Activated CD8-positive, alpha-beta T cell treated with anti-CD3 and anti-CD28 coated beads for 36 hours (primary cell): ENCODE data around the gene ZBTB6. TPM values are rescaled to one million over a fixed set of nuclear protein-coding genes. Genes with fewer than 3 reads are reported as not detected.

Experiments used
- ATAC-seq: fragments of 200-7000 bp; cut with Tn5 transposase; one replicate; pipeline ENCODE4 v1.10.0; 2021; ENCODE audit warnings: mild to moderate bottlenecking, moderate library complexity
- CTCF ChIA-PET: fragments of 350-600 bp; sonication (Branson Sonifier 250); formaldehyde crosslinking; loops from one replicate; lab custom pipeline; 2021; ENCODE audit warnings: antibody characterized with exemption; lab: Charles Lee
- POLR2A ChIA-PET: fragments of 350-600 bp; sonication (Branson Sonifier 250); formaldehyde crosslinking; loops from one replicate; lab custom pipeline; 2021; ENCODE audit warnings: antibody characterized with exemption; lab: Charles Lee
- DNase-seq: peaks from one replicate; pipeline ENCODE4 v3.0.0-alpha.2; 2020
- H3K27ac Mint-ChIP-seq: one replicate; pipeline ENCODE4 v1.8.0; 2021; ENCODE audit warnings: mild to moderate bottlenecking, mixed read lengths
- H3K27me3 Mint-ChIP-seq: one replicate; pipeline ENCODE4 v1.8.0; 2021; ENCODE audit warnings: mixed read lengths
- H3K36me3 Mint-ChIP-seq: one replicate; pipeline ENCODE4 v1.8.0; 2021; ENCODE audit warnings: low read depth, mixed read lengths
- H3K4me1 Mint-ChIP-seq: one replicate; pipeline ENCODE4 v1.8.0; 2021; ENCODE audit warnings: low read depth, mixed read lengths
- H3K4me3 Mint-ChIP-seq: one replicate; pipeline ENCODE4 v1.8.0; 2021; ENCODE audit warnings: mild to moderate bottlenecking, moderate library complexity, mixed read lengths
- H3K9me3 Mint-ChIP-seq: one replicate; pipeline ENCODE4 v1.8.0; 2021; ENCODE audit warnings: mixed read lengths
- intact Hi-C: fragments of 100-400 bp; cut with micrococcal nuclease; formaldehyde crosslinking; loops from one replicate; pipeline ENCODE4 v1.10.0; 2022
- total RNA-seq, 2 experiments: library from RNA; stranded (reverse); gene quantifications; one replicate each; pipeline ENCODE4 v1.2.3, GENCODE V29; 2021
- TF ChIP-seq, protein P1 (sequence below): fragments of 200-600 bp; IDR thresholded peaks from one replicate; pipeline ENCODE4 v1.8.0; 2022; ENCODE audit warnings: antibody characterized with exemption, mild to moderate bottlenecking

ZBTB6 gene
- total RNA-seq, 2 experiments from 2014 or later, result 9.7 to 9.8 TPM

DNA sequence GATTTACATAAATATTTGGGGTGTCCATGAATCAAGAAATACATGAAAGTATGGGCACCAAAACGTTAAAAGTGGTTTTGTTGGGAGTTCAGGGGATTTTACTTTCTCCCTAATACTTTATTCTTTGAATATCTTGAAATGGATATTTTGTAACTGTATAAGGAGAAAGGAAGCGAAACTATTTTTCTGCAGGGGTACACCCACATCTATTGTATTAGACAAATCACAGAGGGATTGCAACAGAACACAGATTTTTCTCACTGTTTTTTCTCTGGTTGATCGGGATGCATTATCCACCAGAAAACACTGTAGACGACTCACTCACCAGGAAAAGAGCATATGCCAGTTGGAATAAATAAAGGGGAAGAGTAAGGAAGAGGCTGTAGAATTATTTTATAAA is 26.5 kb upstream of the ZBTB6 start:
- ATAC-seq (no peak), DNase-seq (no peak)
- peaks cover 30% of the 10 kb centered on the region for H3K4me1 Mint-ChIP-seq
- H3K9me3 Mint-ChIP-seq, result no peaks in the 10 kb centered on the region
- TF ChIP-seq, protein P1, sequence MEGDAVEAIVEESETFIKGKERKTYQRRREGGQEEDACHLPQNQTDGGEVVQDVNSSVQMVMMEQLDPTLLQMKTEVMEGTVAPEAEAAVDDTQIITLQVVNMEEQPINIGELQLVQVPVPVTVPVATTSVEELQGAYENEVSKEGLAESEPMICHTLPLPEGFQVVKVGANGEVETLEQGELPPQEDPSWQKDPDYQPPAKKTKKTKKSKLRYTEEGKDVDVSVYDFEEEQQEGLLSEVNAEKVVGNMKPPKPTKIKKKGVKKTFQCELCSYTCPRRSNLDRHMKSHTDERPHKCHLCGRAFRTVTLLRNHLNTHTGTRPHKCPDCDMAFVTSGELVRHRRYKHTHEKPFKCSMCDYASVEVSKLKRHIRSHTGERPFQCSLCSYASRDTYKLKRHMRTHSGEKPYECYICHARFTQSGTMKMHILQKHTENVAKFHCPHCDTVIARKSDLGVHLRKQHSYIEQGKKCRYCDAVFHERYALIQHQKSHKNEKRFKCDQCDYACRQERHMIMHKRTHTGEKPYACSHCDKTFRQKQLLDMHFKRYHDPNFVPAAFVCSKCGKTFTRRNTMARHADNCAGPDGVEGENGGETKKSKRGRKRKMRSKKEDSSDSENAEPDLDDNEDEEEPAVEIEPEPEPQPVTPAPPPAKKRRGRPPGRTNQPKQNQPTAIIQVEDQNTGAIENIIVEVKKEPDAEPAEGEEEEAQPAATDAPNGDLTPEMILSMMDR, result no peak
- CTCF ChIA-PET, result interaction anchor here (1.2 to 1.9 kb wide), 2 partner anchors 10 to 16 kb away, joined by 3 to 9 read pairs; no protein-coding TSS in a partner anchor
- POLR2A ChIA-PET, result interaction anchor here (1.8 to 3.1 kb wide), 3 partner anchors 10 to 27 kb away, joined by 4 to 11 read pairs (median 7); partner anchors contain the start of gene ZBTB6
- H3K4me3 Mint-ChIP-seq, result peak overlapping the region; percentile 36
- peaks cover 22% of the 10 kb centered on the region for H3K36me3 Mint-ChIP-seq
- intact Hi-C loops, result no loop called here
- peak overlapping the region; percentile 77 for H3K27ac Mint-ChIP-seq
- no peaks in the 10 kb centered on the region for H3K27me3 Mint-ChIP-seq

DNA sequence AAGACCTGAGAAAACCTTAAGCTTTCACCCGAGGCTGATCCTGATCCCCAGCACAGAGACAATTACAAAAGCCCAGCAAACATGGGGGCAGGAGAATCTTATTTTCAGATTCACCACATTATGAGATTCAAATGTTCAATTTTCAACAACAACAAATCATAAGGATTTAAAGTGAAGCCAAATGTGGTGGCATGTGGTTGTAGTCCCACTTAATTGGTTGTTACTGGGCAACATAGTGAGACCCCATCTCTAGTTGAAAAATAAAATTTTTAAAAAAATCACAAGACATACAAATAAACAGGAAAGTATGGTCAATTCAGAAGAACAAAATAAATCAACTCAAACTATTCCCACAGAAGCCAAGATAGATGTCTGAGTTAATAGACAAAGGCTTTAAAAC is 23.8 kb upstream of the ZBTB6 start:
- H3K36me3 Mint-ChIP-seq, result peaks cover 24% of the 10 kb centered on the region
- TF ChIP-seq, protein P1, result no peak
- H3K27me3 Mint-ChIP-seq, result no peaks in the 10 kb centered on the region
- ATAC-seq (no peak), DNase-seq (no peak)
- H3K27ac Mint-ChIP-seq, result no peak overlapping the region
- peaks cover 26% of the 10 kb centered on the region for H3K4me1 Mint-ChIP-seq
- intact Hi-C loops, result no loop called here
- H3K4me3 Mint-ChIP-seq, result no peak overlapping the region
- no peaks in the 10 kb centered on the region for H3K9me3 Mint-ChIP-seq
- ChIA-PET POLR2A (no interaction called here), CTCF (interaction anchor here (0.8 kb wide), 1 partner anchor 11 kb away, joined by 3 read pairs; no protein-coding TSS in a partner anchor)

DNA sequence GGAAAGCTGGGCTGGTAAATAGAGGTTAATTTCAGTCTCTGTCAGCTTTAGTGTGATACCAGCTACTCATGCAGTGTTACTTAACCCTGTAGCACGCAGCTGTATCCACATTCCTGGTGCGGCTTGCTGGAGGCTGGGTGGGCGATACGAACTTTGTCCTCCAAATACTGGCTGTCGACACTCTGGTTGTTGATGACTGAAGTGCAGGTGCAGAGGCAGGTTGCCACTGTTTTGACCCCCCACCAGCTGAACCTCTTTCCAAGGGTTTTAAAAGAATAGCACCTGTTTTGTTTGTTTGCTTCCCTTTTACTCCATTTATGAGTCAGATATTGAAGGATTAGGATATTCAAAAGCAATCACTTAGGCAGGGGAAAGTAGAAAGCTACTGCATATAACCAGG is 23.3 kb upstream of the ZBTB6 start:
- Mint-ChIP-seq H3K27ac (no peak overlapping the region), H3K27me3 (no peaks in the 10 kb centered on the region), H3K36me3 (peaks cover 22% of the 10 kb centered on the region), H3K9me3 (no peaks in the 10 kb centered on the region), H3K4me1 (peaks cover 22% of the 10 kb centered on the region), H3K4me3 (no peak overlapping the region)
- intact Hi-C loops, result no loop called here
- DNase-seq, result no peak
- TF ChIP-seq, protein P1, result no peak
- ChIA-PET CTCF (interaction anchor here (0.8 kb wide), 1 partner anchor 11 kb away, joined by 3 read pairs; no protein-coding TSS in a partner anchor), POLR2A (no interaction called here)
- no peak for ATAC-seq

DNA sequence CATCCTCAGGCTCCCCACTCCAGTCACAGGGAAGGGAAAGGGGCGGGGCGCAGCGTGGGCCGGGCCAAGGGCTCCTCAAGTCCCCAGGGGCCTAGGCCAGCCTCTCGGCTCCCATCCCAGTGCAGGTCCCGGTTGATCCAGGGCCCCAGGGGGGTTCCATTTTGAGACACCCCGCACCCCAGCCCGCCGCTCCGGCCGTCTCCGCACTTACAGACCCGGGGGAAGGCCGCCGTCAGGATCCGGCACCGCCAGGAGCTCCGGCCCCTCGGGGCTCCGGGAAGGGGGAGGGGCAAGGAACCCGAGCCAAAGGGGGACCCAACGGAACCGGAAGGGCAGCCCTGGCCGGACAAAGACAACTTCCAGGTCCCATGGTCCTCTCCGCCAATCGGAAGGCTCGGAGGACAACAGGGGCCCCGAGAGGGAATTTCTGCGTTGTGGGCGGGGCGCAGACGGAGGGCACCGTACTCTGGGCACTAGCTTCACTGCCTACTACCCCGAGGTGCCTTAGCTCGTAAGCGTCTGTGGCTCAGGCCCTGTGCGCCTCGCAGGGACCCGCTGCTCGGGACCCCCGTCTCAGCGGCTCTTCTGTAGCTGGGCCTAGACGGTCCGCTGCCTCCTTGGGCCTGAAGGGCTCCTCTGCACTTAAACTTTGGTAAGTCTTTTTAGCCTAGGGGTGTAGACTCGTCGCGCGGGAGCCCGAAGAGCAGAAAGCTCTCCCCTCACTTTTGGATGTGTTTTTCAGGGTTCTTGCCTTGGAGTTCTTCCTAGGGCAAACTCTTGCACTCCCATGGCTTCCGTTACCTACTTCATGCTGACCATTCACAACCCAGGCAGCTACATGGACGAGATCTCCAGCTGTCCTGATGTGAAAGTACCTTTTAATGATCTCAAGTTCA is 18.4 kb upstream of the ZBTB6 start, which contains the start of gene ZBTB26:
ZBTB26 (minus strand) TSS at position 287 of the 896 bp plus-strand sequence. CDS start 11,578 bp downstream, outside the sequence.
- Mint-ChIP-seq H3K4me3 (no peak within 1 kb of the TSS), H3K27ac (peak within 1 kb of the TSS; percentile 94), H3K9me3 (no peaks in the 10 kb centered on the region), H3K4me1 (peaks cover 12% of the 10 kb centered on the region), H3K36me3 (peaks cover 11% of the 10 kb centered on the region), H3K27me3 (no peaks in the 10 kb centered on the region)
- CTCF ChIA-PET, result interaction anchor here (0.6 to 1.8 kb wide), 4 partner anchors 9 to 838 kb away, joined by 3 to 6 read pairs (median 5); partner anchors contain the start of gene RABGAP1
- DNase-seq, result peak; percentile 95
- intact Hi-C loops, result no loop called here
- POLR2A ChIA-PET, result interaction anchor here (0.7 to 2.7 kb wide), 9 partner anchors 9 to 59 kb away, joined by 3 to 27 read pairs (median 4); partner anchors contain the start of genes RABGAP1, RC3H2 and ZBTB6
- ATAC-seq, result peak; percentile 99
- TF ChIP-seq, protein P1, result no peak
